Epithelial cell of proximal tubule (primary cell): ENCODE data around the gene GZF1. TPM values are rescaled to one million over a fixed set of nuclear protein-coding genes. Genes with fewer than 3 reads are reported as not detected.

Source experiments
- DNase-seq: peaks from one replicate; pipeline ENCODE4 v3.0.0-alpha.2; 2011; ENCODE audit warnings: low read depth
- H3K4me3 ChIP-seq: 2 replicates; pipeline ENCODE4 v1.5.1; 2011; ENCODE audit warnings: low read depth, mild to moderate bottlenecking, low read length
- total RNA-seq: library from RNA; depleted of rRNA; stranded (reverse); fragments of >200 nt; gene quantifications from 2 replicates; pipeline ENCODE4 v1.2.3, GENCODE V29; 2015
- TF ChIP-seq, protein P1 (sequence below): conservative IDR thresholded peaks from 2 replicates; pipeline ENCODE4 v1.5.1; 2012; ENCODE audit warnings: low read depth, mild to moderate bottlenecking, low read length

Gene GZF1
- total RNA-seq, 1 donor from 2014 or later = 9.5 TPM

DNA sequence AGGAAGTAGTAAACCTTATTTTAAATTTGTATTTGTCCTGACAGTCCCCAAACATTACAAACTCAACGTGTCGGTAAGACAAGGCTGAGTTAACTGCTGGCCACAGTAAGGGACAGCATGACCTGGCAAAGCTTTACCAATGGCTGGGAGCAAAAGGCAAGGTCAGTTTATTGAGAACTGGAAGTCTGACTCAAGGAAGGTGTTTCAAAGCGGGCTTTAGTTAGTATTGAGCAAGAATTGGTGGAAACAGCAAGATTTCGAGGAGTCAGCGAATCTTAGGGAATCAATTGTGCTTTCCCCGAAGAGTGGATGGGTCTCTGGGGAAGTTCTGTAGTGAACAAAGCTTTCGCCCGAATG is 885 bp upstream of the GZF1 start:
- TF ChIP-seq, protein P1, sequence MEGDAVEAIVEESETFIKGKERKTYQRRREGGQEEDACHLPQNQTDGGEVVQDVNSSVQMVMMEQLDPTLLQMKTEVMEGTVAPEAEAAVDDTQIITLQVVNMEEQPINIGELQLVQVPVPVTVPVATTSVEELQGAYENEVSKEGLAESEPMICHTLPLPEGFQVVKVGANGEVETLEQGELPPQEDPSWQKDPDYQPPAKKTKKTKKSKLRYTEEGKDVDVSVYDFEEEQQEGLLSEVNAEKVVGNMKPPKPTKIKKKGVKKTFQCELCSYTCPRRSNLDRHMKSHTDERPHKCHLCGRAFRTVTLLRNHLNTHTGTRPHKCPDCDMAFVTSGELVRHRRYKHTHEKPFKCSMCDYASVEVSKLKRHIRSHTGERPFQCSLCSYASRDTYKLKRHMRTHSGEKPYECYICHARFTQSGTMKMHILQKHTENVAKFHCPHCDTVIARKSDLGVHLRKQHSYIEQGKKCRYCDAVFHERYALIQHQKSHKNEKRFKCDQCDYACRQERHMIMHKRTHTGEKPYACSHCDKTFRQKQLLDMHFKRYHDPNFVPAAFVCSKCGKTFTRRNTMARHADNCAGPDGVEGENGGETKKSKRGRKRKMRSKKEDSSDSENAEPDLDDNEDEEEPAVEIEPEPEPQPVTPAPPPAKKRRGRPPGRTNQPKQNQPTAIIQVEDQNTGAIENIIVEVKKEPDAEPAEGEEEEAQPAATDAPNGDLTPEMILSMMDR = no peak
- peak overlapping the region; percentile 83 for H3K4me3 ChIP-seq
- no peak for DNase-seq

DNA sequence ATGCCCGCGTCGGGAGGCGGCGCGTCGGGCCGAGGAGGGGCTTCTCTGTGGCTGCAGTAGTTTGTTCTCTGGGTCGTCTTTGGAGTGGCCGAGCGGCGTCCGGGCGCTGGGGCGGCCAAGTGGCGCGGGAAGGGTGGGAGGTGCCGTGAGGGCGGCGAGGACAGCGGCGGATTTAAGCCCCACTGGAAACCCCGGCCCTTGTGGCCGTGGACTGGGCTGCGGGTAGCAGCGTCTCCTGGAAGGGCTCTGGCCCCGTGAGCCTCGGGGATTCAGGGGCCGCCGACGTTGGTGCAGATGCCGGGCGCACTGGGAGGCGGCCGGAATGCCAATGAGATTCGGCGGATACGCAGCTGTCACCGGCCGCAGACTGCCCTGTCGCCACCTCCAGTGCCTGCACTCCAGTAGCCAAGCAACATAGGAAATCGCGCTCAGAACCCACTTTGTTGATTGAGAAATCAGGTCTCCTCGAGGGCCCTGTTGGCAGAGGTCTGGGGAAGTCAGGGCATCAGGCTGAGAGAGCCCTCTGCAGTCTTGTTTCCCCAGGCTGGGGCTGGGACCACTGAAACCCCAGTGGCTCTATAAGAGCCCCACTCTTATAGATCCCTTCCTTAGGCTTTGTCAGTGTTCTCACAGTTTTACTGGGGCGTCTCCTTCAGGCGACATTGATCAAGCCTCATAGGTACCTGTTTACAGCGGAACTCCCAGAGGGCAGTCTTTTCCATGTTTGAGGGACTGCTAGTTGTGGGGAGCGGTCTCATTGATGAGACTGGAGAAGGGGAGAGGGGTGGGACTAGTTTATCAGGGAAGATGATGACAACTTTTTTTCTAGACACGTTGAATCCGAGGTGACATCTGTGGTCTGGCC is 642 bp downstream of the GZF1 start:
- H3K4me3 ChIP-seq = peak overlapping the region; percentile 83
- DNase-seq = no peak
- TF ChIP-seq, protein P1 = no peak

DNA sequence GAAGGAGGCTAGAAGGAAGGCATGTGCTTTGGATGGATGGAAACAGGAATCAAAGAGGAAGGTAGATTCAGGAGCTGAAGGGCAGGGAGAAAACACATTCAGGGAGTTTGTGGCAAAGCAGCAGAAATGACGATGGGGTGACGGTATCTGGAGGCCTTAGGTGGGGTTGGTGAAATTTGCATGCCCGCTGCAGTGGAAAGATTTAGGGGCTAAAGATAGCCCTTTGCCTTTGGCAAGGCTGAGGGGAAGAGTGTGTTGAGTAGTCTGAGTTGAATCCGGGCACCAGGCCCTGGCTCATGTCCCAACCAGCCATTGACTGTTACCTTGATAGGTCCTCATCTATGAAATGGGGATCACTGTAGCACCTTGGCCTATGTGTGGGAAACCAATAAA is 1.3 kb downstream of the GZF1 start:
- no peak for DNase-seq
- TF ChIP-seq, protein P1 = no peak
- peak overlapping the region; percentile 83 for H3K4me3 ChIP-seq

DNA sequence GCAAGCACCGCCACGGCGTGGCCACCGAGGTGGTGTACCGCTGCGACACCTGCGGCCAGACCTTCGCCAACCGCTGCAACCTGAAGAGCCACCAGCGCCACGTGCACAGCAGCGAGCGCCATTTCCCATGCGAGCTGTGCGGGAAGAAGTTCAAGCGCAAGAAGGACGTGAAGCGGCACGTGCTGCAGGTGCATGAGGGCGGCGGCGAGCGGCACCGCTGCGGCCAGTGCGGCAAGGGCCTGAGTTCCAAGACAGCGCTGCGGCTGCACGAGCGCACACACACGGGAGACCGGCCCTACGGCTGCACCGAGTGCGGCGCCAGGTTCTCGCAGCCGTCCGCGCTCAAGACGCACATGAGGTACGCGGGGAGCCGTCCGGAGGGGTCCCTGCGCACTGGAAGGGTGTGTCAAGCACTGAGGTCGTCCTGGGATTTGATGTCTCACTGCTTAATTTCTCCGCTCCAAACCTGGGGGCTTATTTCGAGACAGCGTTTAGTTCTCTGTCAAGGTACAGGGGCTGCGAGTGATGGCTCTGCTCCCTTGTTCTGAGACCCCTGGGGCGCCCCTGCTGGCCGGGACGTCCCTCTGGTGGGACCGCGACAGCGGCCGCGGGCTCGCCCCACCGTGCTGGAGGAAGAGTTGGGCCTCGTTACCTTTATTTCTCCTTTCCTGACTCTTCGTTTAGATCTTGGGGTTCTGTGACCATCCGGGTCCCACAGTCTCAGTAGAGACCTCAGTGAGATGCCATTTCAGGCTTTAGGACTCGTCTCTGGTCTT is 3.6 kb downstream of the GZF1 start:
- no peak overlapping the region for H3K4me3 ChIP-seq
- no peak for DNase-seq
- TF ChIP-seq, protein P1 = no peak

DNA sequence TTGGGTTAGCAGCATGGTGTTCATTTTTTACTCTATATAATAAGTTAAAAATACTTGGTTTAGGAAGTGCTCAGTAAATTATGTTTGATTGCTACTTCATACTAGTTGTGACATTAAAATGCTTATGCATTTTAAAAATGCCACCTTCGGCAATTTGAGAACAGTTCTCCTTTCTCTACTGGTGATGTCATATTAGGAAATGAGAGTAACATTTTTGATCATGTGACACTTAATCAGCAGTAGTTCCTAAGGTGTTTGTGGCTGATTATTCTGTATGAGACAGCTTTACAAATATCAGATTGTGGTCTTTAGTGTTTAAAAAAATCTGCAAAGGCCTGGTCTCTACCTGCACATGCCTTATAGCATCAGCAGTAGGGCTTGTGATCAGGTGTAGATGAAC is 4.4 kb downstream of the GZF1 start:
- no peak for DNase-seq

DNA sequence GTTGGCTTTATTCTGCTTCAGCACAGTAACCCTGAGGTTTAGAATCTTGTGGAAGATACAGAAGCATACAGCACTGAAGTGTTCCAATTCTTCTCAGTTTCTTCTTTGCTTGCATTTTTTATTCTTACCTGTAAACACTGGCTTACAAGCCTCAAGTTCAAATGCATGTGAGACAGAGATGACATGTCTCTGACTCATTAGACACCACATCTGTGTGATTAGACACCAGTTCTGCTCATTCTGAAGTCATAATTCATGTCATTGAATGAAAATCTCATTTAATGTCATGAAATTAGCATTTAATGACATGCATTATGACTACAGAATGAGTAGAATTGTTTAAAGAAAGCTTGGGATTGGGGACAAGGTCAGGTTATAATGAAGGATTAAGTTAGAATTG is 5.8 kb downstream of the GZF1 start:
- H3K4me3 ChIP-seq = no peak overlapping the region
- TF ChIP-seq, protein P1 = no peak
- no peak for DNase-seq

More for the DNA sequence above, 4.4 kb downstream of the GZF1 start:
- TF ChIP-seq, protein P1 = no peak
- no peak overlapping the region for H3K4me3 ChIP-seq
